GM06990 (cell line): ENCODE measurements around the gene GPRC5C.

ENCODE experiments used
- DNase-seq: peaks from one replicate; pipeline ENCODE4 v3.0.0-alpha.2; 2011; ENCODE audit not compliant: insufficient read length; ENCODE audit errors: extremely low read depth
- H3K27me3 ChIP-seq: replicated peaks from 2 replicates; pipeline ENCODE4 v1.6.0; 2011; ENCODE audit warnings: low read length; ENCODE audit not compliant: control insufficient read depth, insufficient read depth
- H3K36me3 ChIP-seq: 2 replicates; pipeline ENCODE4 v1.5.1; 2011; ENCODE audit warnings: low read length; ENCODE audit not compliant: control insufficient read depth, insufficient read depth
- H3K4me3 ChIP-seq: replicated peaks from 2 replicates; pipeline ENCODE4 v1.5.1; 2011; ENCODE audit warnings: low read depth, mild to moderate bottlenecking, control low read depth, low read length
- TF ChIP-seq, protein P1 (sequence below): IDR thresholded peaks from 2 replicates; pipeline ENCODE4 v1.5.1; 2011; ENCODE audit warnings: low read length, control low read depth, mild to moderate bottlenecking, inconsistent platforms; ENCODE audit not compliant: insufficient read depth, poor library complexity, severe bottlenecking

GPRC5C gene

DNA sequence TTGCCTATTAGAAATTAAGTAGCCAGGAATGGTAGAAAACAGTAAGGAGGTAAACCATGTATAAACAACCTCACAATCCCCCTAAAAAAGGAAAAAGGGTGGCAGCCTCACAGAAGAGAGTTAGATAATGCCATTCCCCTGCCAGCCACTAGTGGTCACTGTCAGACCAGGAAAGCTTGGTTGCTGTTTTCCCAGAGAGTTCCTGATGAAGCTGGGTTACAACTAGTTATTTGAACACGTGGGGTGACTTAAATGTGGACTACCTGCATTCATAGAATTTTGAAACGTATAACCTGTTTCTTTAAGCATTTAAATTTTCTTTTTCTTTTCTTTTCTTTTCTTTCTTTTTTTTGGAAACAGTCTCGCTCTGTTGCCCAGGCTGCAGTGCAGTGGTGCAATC lies 5.8 kb downstream of the GPRC5C start:
- no peaks in the 10 kb centered on the region for H3K36me3 ChIP-seq
- no peaks in the 10 kb centered on the region; the same call in 1 of the 2 replicates for H3K27me3 ChIP-seq
- H3K4me3 ChIP-seq, result no peak overlapping the region
- TF ChIP-seq, protein P1, sequence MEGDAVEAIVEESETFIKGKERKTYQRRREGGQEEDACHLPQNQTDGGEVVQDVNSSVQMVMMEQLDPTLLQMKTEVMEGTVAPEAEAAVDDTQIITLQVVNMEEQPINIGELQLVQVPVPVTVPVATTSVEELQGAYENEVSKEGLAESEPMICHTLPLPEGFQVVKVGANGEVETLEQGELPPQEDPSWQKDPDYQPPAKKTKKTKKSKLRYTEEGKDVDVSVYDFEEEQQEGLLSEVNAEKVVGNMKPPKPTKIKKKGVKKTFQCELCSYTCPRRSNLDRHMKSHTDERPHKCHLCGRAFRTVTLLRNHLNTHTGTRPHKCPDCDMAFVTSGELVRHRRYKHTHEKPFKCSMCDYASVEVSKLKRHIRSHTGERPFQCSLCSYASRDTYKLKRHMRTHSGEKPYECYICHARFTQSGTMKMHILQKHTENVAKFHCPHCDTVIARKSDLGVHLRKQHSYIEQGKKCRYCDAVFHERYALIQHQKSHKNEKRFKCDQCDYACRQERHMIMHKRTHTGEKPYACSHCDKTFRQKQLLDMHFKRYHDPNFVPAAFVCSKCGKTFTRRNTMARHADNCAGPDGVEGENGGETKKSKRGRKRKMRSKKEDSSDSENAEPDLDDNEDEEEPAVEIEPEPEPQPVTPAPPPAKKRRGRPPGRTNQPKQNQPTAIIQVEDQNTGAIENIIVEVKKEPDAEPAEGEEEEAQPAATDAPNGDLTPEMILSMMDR, result peak; percentile 70
- DNase-seq, result no peak

DNA sequence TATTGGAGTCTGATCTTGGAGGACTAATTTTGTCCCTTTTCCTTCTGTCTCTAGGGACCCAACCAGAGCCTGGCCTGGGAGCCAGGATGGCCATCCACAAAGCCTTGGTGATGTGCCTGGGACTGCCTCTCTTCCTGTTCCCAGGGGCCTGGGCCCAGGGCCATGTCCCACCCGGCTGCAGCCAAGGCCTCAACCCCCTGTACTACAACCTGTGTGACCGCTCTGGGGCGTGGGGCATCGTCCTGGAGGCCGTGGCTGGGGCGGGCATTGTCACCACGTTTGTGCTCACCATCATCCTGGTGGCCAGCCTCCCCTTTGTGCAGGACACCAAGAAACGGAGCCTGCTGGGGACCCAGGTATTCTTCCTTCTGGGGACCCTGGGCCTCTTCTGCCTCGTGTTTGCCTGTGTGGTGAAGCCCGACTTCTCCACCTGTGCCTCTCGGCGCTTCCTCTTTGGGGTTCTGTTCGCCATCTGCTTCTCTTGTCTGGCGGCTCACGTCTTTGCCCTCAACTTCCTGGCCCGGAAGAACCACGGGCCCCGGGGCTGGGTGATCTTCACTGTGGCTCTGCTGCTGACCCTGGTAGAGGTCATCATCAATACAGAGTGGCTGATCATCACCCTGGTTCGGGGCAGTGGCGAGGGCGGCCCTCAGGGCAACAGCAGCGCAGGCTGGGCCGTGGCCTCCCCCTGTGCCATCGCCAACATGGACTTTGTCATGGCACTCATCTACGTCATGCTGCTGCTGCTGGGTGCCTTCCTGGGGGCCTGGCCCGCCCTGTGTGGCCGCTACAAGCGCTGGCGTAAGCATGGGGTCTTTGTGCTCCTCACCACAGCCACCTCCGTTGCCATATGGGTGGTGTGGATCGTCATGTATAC lies 8.0 kb downstream of the GPRC5C start:
- no peak overlapping the region for H3K4me3 ChIP-seq
- no peak for DNase-seq
- no peaks in the 10 kb centered on the region; the same call in 1 of the 2 replicates for H3K27me3 ChIP-seq
- TF ChIP-seq, protein P1, result no peak
- H3K36me3 ChIP-seq, result no peaks in the 10 kb centered on the region

GRCh38 chr17:74441537-74441936 lies 9.6 kb downstream of the GPRC5C start:
- no peak for DNase-seq
- Histone ChIP-seq H3K4me3 (no peak overlapping the region), H3K36me3 (no peaks in the 10 kb centered on the region), H3K27me3 (no peaks in the 10 kb centered on the region; the same call in none of the 2 replicates)
- TF ChIP-seq, protein P1, result no peak

DNA sequence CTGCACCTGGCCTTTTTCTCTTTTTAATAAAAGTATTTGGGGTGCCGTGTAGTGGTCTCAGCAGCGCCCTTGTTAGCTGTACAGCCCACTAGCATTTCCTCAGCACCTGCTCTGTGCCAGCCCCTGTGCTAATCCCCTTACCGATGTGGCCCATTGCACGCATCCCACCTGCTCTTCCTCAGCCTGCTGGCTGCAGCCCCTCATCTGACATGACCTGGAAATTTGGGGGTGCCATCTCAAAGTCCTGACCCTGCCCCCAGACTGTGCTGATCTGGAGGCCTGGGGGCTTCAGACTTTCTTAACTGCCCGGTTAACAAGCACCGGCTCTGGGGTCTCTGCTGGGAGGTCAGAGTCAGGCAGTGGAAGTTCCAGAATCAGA lies 10.4 kb downstream of the GPRC5C start:
- Histone ChIP-seq H3K36me3 (no peaks in the 10 kb centered on the region), H3K4me3 (no peak overlapping the region), H3K27me3 (no peaks in the 10 kb centered on the region; the same call in none of the 2 replicates)
- TF ChIP-seq, protein P1, result no peak
- no peak for DNase-seq

DNA sequence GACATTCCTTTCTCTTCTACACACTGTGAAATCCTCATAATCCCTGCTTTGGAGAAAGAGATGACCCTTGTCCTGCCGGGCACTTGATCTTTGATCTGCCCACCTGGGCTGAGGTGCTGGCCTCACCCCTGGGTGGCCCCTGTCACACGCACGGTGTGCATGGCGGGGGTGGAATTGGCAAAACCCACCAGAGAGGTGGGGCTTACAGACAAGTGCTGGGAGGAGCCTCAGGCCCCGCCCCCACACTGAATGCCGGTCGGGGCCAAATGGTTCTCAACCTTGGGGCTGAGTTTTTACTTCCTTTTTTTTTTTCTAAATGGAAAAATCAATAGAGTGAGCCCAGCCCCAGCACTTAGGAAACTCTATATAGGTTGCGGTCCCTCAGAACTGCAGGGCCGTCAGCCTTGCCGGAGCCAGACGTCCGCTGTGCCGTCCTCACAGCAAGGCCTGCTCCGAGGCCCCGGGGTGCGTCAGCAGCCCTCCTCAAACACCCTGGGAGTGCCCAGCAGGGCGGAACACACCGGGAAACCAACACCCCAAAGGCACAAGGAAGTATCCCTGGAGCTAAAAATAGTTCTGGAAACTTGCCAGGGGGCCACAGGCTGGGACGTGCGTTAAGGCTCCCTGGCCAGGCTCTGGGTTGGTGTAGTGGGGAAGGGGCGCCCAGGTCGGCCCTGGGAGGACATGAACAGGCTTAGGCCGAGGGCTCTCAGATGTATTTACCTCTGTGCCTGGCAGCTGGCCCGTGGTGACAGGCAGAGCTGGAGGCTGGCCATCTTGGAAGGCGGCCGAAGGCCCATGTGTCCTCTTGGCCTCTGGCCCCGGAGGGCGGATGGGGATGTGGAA lies 11.0 kb downstream of the GPRC5C start:
- DNase-seq, result peak; percentile 44
- H3K4me3 ChIP-seq, result no peak overlapping the region
- H3K27me3 ChIP-seq, result no peaks in the 10 kb centered on the region; the same call in none of the 2 replicates
- H3K36me3 ChIP-seq, result no peaks in the 10 kb centered on the region
- TF ChIP-seq, protein P1, result no peak
